VCaP (cell line): ENCODE measurements around the gene MAPKAPK3.

Source experiments
- H3K27ac ChIP-seq: fragments of 450-650 bp; 2 replicates; pipeline ENCODE4 v1.5.1; 2017
- TF ChIP-seq, protein P1 (sequence below): fragments of 450-650 bp; conservative IDR thresholded peaks from 2 replicates; pipeline ENCODE4 v1.5.1; 2017; ENCODE audit warnings: mild to moderate bottlenecking, moderate library complexity

MAPKAPK3 gene

DNA sequence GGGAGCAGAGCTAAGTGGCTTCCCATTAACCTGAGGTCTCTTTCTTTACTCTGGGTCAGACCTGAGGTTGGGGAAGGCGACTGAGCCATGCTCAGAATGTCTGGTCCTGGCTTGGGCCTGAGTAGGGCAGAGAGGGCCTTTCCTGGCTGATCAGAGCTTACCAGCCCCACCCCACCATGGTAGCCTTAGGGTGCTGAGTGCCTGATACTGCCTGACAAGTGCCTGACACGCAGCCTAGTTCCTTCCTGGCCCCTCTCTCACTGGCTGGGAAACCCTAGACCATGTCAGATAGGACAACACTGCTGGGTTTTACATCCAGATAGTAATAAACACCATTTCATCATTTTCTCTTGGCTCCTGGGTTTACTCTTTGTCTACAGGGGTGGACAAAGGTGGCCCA lies 32.0 kb downstream of the MAPKAPK3 start:
- TF ChIP-seq, protein P1, sequence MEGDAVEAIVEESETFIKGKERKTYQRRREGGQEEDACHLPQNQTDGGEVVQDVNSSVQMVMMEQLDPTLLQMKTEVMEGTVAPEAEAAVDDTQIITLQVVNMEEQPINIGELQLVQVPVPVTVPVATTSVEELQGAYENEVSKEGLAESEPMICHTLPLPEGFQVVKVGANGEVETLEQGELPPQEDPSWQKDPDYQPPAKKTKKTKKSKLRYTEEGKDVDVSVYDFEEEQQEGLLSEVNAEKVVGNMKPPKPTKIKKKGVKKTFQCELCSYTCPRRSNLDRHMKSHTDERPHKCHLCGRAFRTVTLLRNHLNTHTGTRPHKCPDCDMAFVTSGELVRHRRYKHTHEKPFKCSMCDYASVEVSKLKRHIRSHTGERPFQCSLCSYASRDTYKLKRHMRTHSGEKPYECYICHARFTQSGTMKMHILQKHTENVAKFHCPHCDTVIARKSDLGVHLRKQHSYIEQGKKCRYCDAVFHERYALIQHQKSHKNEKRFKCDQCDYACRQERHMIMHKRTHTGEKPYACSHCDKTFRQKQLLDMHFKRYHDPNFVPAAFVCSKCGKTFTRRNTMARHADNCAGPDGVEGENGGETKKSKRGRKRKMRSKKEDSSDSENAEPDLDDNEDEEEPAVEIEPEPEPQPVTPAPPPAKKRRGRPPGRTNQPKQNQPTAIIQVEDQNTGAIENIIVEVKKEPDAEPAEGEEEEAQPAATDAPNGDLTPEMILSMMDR = no peak

DNA sequence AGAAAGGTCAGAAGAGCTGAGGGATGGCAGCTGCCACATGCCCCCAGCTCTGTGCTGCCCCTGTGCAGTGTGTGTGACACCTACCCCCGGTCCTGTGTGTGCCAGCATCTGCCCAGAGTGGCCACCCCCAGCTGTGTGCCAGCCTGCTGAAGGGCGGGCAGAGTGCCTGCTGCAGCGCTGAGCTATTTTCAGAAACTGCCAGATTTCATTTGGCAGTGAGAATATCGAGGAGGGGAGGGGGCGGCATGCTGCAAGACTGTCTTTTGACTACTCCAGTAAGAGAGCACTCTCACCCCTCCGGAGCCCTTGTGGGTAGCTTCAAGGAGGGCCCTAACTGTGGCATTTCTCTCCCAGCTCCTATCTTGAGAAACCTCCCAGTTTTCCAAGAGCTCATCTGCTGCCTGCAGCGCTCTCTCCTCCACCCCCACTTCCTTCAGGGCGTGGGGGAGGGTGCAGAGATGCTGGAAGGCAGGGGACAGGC lies 32.5 kb downstream of the MAPKAPK3 start:
- no peak overlapping the region for H3K27ac ChIP-seq
- TF ChIP-seq, protein P1 = no peak

More for the DNA sequence above, 32.0 kb downstream of the MAPKAPK3 start:
- no peak overlapping the region for H3K27ac ChIP-seq

DNA sequence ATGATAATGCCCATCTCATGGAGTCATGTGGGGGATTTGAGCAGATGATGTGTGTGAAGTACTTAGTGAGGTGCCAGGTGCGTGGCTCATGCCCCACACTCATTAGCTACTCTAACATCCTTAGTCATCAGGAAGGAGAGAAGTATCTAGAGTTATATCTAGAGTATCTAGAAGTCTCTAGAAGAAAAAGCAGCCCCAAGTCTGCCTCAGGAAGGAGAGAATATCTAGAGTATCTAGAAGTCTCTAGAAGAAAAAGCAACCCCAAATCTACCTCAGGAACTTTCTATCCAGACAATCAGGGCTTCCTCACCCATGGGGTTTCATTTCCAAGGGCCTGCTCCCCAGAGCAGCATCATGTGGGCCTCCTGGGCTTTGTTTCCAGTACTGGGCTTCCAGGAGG lies 33.1 kb downstream of the MAPKAPK3 start:
- H3K27ac ChIP-seq = no peak overlapping the region
- TF ChIP-seq, protein P1 = no peak

DNA sequence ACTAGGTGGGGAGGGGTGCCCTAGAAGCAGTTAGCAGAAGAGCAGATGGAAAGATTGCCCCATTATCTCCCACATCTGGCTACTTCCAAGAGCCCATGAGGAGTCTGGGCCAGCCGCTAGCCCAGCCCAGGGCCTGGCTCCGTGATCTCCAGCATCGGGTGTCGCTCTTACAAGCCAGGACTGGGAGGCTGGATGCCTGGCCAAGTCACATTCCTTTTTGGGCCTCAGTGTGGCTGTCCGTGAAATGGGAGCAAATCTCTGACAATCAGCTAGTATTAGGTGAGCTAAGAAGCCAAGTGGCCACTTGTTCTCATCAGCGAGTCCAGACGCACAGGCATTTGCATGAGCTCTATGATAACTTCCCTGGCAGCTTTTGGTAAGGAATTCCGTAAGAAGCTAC lies 34.5 kb downstream of the MAPKAPK3 start:
- no peak overlapping the region for H3K27ac ChIP-seq
- TF ChIP-seq, protein P1 = no peak

DNA sequence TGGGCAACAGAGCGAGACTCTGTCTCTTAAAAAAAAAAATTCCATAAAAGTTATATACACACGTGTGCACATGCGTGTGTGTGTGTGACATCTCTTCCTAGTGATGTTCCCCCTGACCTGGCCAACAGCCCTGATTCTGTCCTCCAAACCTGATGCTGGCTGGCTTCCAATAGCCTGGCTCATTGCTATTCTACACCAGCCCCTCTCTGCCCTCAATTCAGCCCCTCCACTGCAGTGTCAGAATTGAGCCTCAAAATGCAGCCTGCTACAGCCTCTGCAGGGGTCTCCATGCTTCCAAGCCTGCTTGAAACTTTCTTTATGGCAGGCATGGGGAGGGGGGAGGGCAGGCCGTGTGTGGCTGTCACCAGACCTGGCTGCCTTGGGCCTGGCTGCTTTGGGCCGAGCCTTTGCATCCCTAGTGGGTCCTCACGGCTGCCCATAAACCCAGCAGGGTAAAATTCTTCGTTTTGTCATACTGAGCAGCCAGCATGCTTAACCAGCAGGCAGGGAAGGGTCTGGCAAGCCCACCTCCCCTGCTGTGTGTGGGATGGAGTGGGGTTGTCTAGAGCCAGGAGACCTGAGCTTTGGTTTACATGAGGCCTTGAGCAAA lies 35.1 kb downstream of the MAPKAPK3 start:
- no peak overlapping the region for H3K27ac ChIP-seq
- TF ChIP-seq, protein P1 = no peak

DNA sequence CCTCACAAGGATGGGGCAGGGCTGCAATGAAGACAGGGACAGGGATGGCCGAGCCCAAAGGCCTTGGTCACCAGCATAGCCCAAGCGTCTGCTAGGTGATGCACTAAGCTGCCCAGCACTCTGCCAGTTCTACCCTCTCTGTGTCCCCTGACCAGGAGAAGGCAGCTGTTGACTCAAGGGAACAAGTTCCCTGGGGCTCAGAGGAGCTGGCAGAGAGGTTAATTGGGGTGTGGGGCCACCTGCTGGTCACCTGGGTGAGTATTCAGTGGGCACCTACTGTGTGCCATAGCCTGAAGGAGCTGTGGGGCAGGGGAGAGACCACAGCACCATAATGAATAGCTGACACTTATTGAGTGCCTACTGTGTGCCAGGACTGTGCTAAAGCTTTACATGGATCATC lies 35.8 kb downstream of the MAPKAPK3 start:
- H3K27ac ChIP-seq = no peak overlapping the region
- TF ChIP-seq, protein P1 = peak; percentile 67

DNA sequence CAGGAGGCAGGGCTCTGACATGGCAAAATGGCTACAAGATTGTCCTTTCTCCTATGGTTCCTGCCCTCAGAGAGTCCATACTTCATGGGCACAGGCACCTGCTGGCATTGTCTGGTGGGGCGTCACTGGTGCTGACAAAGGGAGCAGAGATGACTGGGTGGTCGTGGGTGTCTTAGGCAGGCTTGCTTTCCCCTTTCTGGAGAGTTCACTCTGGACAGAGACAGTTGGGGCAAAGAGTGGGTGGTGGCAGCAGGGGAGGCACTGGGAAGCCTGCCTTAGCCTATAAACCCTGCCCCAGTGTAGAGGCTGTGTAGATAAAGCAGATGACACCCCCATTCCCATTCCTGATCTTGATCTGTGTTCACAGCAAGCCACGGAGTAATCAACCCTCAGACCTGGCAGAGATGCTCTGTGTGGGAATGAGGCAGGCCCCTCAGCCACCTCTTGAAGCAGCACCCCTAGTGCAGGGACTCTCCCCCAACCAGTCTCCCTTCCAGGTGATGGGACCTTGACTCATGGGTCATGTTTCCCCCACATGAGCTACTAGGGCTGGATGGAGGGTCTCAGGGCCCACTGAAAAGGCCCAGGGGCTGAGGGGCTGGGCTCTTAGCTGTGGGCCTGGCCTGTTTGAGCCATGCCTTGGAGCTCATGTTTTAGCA lies 37.1 kb downstream of the MAPKAPK3 start:
- TF ChIP-seq, protein P1 = no peak

More for the DNA sequence above, 37.1 kb downstream of the MAPKAPK3 start:
- H3K27ac ChIP-seq = no peak overlapping the region
